CD4-positive, alpha-beta T cell treated with Interleukin-12 subunit alpha and Interleukin-12 subunit beta, for 1 hour (primary cell): ENCODE data around the gene DUSP11.
"Not testable (repeated sequence)": the region's sequence is repeated elsewhere in the genome, so short reads cannot be mapped to it uniquely, and the experiment has no call there.

Experiments used
- DNase-seq: peaks from one replicate; pipeline ENCODE4 v3.0.0-alpha.2; 2020

DUSP11 gene

DNA sequence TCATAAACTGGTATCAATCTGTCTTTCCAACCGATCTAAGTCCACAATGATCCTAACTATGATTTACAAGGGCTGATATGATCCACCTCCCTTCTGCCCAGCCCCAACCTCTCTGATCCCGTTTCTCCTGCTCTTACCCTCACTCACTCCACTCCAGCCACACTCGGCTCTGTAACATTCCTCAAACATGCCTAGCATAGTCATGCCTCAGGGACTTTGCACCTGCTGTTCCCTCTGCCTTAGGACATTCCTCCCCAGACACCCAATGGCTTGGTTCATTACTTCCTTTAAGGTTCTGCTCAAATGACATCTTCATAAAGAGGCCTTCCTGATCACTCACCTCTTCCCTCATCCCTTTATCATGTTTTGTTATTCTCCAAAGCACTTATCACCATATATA lies 9.2 kb downstream of the DUSP11 start:
- no peak for DNase-seq

DNA sequence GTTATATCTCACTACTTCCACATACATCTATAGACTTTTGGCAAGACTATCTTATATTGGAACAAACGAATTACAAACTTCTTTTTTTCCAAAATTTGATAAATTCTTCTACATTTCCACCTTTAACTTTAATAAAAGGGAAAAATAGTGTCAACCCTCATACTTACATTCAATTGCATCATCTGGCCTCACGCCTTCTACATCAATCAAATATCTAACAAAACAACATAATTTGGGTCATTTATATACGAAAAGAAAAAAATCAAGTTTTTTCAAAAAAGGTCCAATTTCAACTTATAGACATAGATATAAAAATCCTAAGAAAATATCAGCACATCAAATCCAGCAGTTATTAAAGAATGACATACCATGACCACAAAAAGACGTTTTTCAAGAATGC lies 12.9 kb downstream of the DUSP11 start:
- no peak for DNase-seq

DNA sequence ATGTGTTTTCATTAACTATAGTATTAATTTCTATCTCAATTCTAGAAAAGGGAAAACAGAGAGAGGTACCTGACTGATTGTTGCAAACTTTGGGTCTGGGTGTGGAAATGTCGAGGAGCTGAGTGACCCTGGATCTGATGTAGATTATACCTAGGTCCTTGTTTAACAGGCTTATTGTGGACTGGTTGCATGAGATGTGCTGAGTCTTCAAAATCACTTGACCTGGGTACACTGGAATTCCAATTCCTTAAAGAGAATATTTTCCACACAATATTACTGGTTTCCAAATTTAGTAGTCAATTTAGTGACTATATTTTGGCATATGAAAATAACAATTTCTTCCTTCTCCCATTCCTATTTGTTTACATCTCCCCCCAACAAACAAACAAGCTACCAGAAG lies 13.6 kb downstream of the DUSP11 start:
- DNase-seq = no peak

DNA sequence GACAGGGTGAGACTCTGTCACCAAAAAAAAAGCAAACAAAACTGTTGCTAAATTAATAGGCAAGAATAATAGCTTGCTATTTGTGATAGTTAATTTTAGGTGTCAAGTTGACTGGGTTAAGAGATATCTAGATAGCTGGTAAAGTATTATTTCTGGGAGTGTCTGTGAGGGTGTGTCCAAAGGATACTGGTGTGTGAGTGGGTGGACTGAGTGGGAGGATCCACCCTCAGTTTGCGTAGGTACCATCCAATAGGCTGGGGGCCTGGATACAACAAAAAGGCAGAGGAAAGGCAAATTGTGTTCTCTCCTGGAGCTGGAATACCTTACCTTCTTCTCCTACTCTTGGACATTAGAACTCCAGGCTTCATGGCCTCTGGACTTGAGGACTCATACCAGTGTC lies 15.0 kb downstream of the DUSP11 start:
- no peak for DNase-seq

DNA sequence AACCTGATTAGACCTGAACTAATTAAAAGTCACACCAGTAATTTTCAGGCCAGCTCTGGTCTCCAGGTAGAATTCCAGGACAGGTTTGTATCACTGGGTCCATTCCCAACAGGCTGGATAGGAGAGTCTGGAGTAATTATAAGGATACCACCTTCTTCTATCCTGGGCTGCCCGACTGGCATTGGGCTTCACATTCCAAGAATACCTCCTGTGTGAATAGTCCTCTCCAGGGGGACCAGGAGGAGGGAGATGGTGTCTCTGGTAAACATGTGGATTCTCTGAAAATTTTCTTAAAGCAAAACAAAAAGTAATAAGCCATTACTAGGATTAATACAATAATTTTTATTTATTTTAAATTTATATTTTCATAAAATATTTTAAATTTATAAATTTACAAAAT lies 17.3 kb downstream of the DUSP11 start:
- no peak for DNase-seq

DNA sequence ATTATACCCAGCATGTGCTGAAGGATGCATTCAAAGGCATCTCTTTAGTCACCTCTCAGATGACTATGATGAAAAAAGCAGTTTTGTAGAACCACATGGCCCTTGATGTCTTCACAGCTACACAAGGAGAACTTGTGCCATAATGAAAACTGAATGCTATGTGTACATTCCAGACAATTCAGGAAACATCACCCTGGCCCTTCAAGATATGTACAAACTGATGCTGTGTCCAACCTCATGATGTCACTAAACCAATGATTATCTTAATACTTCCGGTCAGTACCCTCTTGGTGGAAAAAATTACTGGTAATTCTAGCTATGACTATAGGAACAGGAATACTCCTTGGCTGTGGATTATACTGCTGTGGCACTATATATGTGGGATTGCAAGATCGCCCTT lies 20.0 kb downstream of the DUSP11 start:
- DNase-seq = no peak

DNA sequence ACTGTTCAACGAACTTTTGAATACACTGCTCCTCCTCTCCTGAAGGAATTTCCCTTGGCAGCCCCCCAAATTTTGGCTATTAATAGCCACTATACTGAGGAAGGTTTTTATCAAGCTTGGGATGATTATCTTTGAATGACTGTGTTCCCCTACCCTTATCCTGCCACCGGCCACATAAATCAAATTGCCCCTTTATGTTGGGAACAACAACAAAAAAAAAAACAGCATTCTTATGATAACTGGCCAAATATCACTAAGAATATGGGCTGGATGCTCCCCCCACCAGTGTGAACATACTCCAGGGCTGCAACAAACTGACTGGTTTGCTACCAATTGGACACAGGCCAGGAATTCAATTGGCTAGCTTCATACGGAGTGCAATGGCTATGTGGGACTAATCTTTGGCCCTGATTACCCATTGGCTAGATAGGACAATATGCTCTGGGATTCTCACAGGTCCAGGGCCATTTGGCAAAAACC lies 20.6 kb downstream of the DUSP11 start:
- DNase-seq = no peak

DNA sequence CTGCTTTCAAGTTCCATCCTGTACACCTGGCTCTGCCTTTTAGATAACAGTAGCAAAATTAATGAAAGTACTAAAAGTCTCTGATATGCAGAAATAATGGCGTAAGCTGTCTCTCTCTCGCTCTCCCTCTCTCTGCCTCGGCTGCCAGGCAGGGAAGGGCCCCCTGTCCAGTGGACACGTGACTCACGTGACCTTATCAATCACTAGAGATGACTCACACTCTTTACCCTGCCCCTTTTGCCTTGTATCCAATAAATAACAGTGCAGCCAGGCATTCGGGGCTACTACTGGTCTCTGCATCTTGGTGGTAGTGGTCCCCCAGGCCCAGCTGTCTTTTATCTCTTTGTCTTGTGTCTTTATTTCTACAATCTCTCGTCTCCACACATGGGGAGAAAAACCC lies 25.6 kb downstream of the DUSP11 start:
- DNase-seq = not testable (repeated sequence)

DNA sequence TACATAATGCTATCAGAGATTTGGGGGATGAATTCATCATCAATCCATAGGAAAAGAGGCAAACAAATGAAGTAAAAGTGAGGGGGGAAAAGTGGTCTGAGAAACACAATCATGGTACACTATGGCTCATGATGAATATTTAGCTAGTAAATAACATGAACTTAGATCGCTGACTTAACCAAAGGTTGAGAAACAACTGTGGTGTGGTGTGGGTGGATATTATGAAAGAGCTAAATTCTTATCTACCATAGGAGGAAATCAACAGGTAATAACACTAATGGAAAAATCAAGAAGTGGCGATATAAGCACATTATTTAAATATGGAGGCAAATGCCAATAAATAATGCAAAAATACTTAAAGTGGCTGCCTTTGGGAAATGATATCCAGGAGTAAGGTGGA lies 30.6 kb downstream of the DUSP11 start:
- no peak for DNase-seq

DNA sequence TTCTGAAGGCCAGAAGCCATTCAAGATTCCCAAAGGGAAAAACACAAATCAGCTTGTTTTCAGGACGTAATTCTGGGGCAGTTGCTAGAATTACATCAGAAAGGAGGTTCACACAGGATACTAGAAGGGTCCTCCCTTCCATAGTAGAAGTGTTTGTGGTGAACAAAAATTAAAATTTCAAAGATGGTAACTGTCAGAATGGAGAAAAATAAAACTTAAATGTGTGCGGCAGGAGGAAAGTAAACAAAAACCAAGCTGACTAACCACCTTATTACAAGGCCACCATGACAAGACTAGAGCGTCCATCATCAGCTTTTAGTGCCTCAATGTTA lies 33.1 kb downstream of the DUSP11 start:
- DNase-seq = no peak

DNA sequence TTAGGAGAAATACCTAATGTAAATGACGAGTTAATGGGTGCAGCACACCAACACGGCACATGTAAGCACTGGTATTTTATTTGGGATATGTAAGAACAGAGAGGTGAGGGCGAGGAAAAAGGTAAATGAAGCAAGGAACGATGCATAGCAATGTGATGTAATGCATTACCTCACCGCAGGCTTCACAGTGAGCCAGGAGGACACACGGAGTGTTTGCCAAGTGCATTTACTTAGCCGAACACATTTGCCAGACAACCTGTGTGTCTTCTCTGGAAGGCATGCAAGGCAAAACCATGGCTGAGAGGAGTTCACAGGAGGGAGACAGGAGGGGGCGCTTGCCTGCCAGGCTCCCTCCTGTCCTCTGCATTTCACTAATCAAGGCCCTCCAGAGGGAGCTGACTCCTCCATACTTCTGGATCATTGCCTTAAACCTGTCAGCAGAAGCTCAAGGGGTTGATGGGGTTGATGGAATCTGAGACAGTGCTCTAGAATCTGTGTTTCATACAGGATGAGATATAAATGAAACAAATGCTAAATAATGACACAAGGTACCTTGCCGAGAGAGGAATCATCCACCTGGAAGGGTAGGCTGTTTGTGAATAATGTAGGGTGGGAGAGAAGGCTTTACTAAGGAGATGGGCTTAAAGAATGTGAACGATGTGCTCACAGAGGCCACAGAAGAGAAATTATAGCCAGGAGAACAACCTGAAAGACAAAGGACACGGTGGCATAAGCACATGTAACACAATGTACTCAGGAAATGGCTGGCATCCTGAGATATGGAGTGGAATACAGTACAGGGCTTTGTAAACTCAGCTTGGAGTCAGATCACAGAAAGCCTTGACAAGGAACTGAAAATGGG lies 33.7 kb downstream of the DUSP11 start:
- DNase-seq = no peak

DNA sequence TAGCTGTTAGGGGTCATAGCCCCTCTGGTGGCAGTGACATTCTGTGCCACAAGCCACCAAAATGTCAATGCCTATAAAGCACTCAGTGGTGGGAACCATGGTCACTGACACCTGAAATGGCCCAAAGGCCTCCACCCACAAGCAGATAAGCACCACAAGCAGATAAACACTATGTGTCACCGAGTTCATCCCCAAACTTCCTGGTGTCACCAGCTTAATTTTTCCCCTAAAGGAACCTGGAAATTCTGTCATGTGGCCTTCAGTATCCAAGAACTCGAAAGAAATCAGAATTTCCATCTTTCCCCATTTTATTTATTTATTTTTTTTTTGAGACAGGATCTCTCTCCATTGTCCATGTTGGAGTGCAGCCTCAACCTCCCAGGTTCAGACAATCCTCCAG lies 39.1 kb downstream of the DUSP11 start:
- DNase-seq = no peak

DNA sequence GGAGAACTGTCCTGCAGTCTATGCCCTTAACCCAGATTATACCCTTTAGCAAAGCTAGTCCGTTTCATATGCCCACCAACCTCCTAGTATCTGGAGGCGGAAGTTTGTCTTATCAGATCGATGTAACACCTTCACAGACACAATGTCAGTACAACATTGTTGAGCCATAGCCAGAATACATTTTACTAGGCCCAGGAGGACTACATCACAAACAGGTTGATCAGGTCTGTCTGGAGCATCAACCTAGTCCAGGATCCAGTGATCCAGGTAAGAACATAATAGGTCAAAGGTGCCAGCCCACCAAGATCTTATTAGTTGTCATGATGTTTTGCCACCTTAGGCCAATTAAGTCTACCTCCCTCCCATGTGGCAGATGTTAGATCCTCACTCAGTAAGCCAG lies 40.8 kb downstream of the DUSP11 start:
- no peak for DNase-seq

DNA sequence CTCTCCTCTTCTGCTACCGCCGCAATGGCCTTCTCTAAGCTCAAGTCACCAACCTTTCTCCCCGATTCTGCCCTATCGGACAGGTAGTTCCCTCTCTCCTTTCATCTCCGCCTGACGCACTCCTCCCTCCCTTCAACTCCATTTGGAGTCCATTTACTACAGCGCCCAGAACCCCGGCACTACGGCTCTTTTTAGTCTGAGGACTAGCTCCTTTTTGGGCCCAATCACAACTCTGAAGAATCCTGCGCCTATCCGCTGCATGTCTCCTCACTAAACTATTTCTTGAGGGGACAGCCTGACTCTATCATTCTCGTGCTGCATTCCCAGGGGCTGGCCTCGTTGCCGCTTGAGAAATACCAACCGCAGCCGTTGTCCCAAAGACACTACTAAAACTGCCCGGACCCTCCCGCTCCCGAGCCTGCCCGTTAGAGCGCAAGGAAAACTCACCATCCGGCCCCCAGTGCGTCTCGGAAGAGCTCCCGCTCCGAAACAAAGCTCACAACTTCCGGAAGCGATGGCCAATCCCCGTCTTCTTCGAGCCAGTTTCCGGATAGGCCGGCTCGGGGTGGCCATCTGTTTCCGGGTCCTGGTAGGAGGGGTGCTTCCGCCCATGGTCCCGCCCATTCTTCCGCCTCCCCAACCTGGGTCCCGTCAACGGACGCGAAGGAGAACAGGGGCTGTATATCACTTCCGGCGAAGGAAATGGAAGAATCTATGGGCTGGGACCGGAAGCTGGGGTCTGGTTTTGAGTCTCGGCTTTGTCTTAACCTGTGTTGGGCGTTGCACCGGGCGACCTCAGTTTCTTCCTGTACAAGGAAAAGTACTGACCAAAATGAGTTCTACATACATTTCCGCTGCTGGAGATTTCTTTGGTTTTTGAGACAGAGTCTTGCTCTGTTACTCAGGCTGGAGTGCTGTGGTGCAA lies 42.8 kb downstream of the DUSP11 start, which contains the start of gene TPRKB:
TPRKB (minus strand) TSS at position 491 of the 925 bp plus-strand sequence. CDS start 2,776 bp downstream, outside the sequence.
- peak; percentile 96 for DNase-seq

DNA sequence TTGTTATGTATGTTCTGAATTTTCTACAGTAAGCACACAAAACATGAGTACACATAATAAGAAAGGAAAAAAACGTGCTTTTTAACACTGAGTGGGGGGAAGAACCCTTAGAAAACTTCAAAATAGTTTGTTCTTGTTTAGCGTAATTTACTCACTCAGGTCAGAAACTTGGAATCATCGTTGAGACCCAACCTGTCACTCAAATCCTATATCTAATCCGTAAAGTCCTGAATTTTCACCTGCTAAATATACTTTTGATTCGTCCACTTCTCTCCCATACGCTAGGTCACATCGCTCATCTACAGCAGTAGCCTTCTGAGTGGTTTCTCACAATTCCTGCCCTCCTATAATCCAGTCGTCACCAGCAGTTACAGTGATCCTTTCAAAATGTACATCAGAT lies 43.5 kb downstream of the DUSP11 start:
- no peak for DNase-seq

DNA sequence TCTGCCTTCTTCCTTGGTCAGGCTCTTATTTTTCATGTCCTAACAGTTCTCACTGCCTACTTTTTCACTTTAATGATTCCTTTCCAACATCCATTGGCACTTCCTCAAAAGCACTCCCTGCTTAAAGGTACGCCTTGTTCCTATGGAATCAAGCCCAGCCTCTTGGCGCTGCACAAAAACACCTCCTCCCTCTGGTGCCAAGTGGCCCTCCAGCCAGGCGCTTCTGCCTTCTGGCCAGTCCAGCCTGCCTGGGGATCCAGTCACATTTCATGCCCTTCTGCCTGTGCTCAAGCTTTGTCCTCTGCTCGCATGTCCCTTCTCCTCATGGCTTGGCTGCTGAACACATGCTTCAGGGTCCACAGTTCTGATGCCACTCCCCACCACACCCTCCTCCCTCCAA lies 49.1 kb downstream of the DUSP11 start:
- no peak for DNase-seq

DNA sequence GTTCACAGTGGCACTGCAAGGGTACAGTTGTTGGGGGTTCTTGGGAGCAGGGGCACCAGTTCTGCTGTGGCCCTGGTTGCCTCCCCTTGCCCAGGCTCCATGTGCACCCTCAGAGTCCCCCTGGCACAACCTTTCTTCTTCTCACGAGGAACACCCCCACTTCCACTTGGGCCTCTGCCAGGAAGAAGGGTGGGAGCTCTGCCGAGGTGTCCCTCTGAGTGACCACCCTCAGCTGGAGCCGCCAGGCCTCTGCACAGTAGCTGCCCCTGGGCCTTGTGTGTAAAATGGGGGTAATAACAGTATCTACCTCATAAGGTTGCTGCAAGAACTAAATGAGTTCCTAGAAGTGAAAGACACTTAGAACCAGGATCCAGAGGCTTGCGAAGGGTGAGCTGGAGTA lies 51.2 kb downstream of the DUSP11 start:
- DNase-seq = no peak

DNA sequence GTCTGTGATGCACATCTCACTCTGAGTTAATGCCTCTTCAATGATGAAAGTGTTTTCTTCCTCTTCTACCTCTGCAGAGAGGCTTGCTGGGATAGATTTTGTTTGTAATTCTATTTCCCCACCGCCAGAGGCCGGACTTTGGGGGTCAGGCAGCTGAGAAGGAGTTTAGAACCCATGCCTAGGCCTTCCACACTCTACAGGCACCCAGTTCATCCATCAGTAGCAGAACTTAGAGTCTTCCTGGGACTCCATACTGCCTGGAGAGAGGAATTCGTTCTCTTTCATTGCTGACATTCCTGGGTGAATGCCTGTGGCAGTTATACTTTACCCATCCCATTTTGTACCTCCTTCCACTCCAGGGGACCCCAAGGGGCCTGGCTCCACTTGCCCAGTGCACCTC lies 51.9 kb downstream of the DUSP11 start:
- no peak for DNase-seq

DNA sequence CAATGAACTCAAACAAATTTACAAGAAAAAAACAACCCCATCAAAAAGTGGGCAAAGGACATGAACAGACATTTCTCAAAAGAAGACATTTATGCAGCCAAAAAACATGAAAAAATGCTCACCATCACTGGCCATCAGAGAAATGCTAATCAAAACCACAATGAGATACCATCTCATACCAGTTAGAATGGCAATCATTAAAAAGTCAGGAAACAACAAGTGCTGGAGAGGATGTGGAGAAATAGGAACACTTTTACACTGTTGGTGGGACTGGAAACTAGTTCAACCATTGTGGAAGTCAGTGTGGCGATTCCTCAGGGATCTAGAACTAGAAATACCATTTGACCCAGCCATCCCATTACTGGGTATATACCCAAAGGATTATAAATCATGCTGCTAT lies 53.2 kb downstream of the DUSP11 start:
- not testable (repeated sequence) for DNase-seq

DNA sequence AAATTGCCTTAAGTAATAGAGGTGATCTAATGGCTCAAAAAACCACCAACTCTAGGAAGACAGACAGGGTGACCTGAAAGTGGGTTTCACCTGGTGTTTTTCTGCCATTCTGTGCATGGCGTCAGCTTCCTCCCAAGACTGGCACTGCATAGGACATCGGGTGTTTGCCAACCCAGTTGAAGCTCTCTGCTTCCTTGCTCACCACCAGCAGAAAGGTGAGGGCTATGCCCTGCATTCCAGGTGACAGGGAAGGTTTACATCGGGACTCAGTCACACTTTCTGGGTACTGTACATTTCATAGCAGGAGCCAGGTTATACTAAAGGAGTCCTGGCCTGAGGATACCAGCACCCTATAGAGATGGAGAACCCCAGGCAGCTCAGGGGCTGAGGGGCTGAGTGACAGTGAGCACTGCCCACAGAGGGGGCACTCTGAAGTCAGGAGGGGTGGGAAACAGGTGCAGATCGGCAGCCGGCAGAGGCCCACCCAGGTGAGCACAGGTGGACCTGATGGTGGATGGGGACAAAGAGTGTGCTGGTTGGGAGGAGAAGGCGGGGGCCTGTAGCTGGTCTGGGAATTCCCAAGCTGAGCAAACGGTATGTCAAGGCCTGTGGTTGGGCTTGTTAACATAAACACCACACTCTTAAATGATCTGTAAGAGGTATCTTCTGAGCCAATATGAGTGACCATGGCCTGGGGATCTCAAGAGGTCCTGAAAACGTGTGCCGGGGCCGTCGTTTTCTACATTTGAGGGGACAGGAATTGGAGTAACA lies 60.9 kb downstream of the DUSP11 start:
- DNase-seq = no peak

DNA sequence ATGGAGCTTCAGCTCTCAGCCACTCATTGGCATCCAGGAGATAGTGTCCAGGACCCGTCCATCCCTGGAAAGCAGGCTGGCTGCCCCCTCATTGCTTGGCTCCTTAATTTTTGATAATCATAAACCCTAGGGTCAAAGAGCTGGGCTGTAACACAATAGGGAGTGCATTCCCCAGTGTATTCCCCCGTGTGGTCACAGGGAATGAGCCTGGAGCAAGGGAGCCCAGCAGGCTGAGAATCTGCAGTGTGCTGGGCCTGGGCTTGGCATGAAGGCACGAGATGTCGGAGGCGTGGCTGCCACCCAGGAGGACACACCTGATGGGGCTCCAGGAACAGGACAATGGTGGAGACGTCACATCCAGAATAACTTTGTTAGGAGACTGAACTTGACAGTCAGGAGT lies 61.5 kb downstream of the DUSP11 start:
- DNase-seq = no peak

DNA sequence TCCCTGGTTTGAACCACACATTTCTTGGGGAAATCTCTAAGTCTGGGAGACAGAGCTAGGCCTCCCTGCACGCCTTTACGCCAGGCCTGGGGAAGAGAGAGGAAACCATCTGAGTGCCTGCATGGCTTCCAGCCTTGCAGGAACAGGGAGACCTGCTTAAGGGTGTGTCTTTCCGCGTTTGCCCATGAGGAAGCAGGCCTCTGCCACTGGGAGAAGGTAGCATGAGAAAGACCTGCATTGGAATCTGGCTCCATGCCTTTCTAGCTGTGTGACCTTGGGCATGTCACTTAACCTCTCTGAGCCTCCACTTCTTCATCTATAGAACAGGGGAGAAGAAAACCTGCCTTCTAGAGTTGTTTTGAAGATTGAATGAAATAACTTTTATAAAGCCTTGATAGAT lies 62.2 kb downstream of the DUSP11 start:
- not testable (repeated sequence) for DNase-seq

DNA sequence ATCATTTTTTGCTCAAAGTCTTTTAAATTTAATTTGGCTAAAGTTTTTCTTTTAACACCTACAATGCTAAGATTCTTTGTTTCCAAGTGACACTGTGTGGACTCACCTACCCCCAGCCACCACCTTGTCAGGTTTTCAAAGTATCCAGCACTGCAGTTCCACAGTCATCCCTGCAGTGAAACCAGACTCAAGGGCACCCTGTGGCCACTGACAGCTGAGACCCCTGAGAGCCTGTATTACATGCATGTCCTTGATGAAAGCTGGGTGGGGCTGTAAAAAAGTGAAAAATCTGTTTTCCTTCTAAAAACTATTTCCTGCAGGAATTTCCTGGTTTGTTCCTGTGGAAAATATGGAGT lies 62.7 kb downstream of the DUSP11 start:
- DNase-seq = no peak
